Right ventricle myocardium superior (tissue), 1 donor: ENCODE data around the gene GZMB. TPM values are rescaled to one million over a fixed set of nuclear protein-coding genes. Genes with fewer than 3 reads are reported as not detected.

Experiments used
- ATAC-seq: fragments of 200-7000 bp; cut with Tn5 transposase; one replicate; pipeline ENCODE4 v1.9.1; 2020; ENCODE audit warnings: mild to moderate bottlenecking; ENCODE audit not compliant: poor library complexity
- DNase-seq: peaks from one replicate; pipeline ENCODE4 v3.0.0-alpha.2; 2020
- intact Hi-C: fragments of 100-400 bp; cut with DNase I; formaldehyde crosslinking; loops from one replicate; pipeline ENCODE4 v1.11.2; 2022
- total RNA-seq: library from RNA; stranded (reverse); fragmentation: NEBNext Ultra II Directional; extraction: Animal tissue kit (Norgen Biotek cat#: 25700); gene quantifications from one replicate; pipeline ENCODE4 v1.2.1, GENCODE V29; 2021
- donor health status: DM: no; HTN: yes; CAD: no; lungs with severe emphysema.

GZMB gene
- total RNA-seq, 1 donor from 2014 or later, result 1.3 TPM

DNA sequence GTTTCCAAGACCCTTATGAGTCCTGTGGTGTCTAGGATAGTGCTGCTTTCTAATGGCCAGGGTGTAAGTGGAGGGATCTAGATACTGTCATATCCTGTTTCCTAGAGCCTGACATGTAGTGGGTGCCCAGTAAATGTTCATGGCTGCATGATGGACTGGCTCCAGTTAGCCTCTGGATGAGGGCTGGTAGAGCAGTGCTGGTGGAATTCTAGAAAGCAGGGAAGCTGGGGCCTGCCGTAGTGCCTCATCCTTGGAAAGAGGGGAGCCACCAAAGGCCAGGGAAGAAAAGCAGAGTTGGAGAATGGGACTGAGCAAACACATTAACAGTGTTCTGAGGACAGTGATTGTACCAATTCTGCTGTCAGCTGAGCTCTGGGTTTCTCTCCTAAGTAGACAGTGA lies 637 bp downstream of the GZMB start:
- intact Hi-C loops, result no loop called here
- ATAC-seq (no peak), DNase-seq (no peak)

DNA sequence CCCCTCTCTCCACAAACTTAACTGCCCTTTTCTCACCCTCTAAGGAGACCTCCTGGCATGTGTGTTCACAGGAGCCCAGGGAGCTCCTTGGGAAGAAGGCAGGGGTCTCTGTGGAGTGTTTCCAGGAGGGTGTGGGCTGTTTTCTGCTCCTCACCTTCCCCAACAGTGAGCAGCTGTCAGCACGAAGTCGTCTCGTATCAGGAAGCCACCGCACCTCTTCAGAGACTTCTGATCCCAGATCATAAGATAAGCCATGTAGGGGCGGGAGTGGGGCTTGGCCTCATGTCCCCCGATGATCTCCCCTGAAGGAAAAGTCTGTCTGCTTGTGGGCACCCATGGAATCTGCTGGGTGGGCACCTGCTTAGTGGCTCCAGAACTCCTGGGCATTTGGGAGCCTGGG lies 1.2 kb downstream of the GZMB start:
- ATAC-seq (no peak), DNase-seq (no peak)
- intact Hi-C loops, result no loop called here

DNA sequence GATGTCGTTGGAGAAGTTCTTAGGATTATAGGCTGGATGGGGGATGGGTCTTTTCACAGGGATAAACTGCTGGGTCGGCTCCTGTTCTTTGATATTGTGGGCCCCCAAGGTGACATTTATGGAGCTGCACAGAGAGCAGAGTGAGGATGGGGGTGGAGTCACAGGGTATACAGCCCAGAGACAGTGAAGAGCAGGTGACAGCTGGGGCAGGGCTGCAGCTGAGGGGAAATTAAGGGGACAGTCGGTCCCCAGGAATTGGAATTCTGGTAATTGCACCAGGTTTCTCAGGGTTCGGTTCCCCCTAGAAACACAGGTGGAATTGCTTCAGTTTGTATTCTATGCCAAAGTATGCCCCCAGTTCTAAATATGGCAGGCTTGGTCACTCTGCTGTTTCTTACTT lies 1.7 kb downstream of the GZMB start:
- intact Hi-C loops, result no loop called here
- no peak for ATAC-seq

DNA sequence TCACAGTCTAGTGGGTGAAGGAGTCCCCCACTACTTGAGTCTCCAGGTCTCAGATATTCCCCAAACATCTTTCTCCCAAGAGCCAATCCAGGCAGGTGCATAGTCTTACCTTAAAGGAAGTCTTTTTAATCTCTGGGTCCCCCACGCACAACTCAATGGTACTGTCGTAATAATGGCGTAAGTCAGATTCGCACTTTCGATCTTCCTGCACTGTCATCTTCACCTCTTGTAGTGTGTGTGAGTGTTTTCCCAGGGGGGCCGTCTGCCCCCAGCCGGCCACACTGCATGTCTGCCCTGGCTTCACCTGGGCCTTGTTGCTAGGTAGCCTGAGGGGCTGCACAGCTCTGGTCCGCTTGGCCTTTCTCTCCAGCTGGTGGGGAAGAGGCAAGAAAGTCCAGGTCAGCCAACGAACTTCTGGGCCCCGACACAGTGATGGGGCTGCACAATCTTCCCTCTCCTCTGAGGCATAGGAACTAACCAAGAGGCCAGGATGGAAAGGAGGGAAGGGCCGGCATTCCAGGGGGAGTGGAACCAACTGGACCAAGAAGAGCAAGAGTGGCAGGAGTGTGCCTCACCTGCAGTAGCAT lies 2.1 kb downstream of the GZMB start:
- intact Hi-C loops, result no loop called here
- DNase-seq (no peak), ATAC-seq (no peak)

More for the DNA sequence above, 1.7 kb downstream of the GZMB start:
- DNase-seq, result no peak

DNA sequence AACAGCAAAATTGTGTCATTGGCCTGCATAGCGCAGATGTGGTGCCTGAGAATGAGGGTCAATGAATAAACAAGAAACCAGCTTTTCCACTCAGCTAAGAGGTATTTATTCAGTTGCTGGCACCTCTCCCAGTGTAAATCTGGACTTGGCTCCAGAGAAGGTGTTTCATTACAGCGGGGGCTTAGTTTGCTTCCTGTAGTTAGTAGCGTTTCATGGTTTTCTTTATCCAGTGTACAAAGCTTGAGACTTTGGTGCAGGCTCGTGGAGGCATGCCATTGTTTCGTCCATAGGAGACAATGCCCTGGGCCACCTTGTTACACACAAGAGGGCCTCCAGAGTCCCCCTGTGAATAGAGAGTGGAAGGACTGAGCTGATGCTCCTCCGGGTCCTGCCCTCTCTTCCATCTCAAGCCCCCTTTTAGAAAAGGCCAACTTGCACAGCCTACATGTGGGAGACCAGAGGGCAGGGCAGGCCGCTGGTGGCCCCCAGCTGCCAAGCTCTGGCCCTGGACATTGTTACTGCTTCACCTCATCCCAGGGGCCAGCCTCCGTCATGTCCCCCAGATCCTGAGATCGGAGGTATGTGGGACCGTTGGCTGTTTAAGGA lies 3.0 kb downstream of the GZMB start:
- intact Hi-C loops, result no loop called here
- ATAC-seq, result no peak
- no peak for DNase-seq

DNA sequence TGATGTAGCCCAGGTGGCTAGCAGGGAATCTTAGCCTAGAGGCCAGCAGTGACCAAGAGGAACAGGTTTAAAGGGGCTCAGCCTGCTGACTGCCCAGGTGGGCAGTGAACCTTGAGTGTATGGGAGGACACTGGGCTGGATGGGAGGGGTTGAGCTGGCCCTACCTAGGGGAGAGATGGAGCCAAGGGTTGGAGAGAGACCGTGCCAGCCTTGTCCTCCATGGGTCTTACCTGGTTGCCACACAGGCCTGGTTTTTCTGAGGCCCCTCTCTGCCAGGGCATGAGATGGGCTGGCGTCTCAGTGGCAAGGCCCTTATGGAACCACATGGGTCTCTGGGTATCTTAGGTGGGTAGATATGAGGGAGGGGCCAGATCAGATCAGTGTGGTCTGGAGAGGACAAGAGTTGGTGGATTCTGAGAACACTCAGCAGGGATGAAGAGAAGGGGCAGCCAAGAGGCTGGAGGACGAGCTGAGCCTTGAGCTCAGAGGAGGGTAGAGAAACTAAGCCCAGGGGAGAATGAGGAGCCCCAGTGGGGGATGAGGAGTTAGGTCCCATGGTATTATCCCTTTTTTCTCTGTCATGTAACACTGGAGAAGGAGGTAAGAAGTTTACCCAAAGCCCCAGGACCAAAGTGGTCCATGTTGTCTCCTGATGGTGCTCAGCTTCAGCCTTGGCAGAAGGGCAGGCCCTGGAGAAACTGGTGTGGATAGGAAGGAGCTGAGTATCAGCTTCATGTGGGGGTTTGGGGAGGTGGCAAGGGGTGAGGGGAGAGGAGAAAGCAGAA lies 3.7 kb downstream of the GZMB start:
- intact Hi-C loops, result no loop called here
- no peak for ATAC-seq
- no peak for DNase-seq

DNA sequence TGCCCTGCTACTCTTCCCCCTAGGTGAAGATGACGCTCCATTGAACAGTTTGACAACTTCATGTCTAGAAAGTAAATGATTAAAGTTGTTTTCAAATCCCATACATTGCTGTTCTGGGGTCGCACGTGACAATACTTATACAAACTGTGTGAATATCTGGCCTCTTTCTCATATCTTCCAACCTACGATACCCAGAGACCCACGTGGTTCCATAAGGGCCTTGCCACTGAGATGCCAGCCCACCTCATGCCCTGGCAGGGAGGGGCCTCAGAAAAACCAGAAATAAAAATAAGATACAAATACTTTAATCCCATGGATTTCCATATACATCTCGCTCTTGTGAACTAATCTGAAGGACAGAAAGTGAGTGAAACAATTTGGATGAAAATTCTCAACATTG lies 4.5 kb downstream of the GZMB start:
- intact Hi-C loops, result no loop called here
- ATAC-seq (no peak), DNase-seq (no peak)

DNA sequence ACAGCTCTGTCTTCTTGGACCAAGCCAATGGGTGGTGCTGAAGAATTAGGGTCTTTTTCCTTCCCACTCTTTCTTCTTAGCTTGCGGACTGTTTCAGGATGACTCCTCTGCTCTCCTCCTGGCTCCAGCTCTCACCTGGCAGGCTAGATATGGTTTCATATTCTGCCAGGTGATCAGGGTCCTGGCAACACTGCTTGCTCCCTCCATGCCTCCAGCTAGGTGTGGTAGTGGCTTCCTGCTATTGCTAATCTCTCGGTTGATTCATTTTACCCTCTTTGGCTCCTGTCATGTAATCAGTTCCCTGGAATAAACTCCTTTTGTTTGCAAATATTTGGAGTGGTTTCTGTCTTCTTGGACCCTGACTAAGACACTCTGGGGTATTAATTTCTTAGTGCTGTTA lies 20.2 kb downstream of the GZMB start:
- DNase-seq (no peak), ATAC-seq (no peak)
- intact Hi-C loops, result no loop called here

DNA sequence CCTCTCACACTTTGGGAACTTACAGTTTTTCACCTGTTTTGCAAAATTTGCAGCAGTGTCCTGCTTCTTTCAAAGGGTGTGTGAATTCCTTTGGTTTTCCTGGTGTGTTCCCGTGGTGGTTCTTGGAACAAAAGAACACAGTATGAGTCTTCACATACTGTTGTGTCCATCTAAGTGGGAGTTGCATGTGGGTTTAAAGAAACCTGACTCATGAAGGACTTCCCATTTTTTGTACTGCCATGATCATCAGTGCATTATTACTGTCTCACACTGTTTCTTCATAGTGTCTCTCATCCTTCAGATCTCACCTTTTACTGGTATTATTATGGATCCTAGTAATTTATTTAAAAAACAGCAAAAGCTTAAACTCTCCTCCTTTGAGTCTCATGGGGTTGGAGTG lies 20.7 kb downstream of the GZMB start:
- intact Hi-C loops, result no loop called here
- no peak for ATAC-seq

DNA sequence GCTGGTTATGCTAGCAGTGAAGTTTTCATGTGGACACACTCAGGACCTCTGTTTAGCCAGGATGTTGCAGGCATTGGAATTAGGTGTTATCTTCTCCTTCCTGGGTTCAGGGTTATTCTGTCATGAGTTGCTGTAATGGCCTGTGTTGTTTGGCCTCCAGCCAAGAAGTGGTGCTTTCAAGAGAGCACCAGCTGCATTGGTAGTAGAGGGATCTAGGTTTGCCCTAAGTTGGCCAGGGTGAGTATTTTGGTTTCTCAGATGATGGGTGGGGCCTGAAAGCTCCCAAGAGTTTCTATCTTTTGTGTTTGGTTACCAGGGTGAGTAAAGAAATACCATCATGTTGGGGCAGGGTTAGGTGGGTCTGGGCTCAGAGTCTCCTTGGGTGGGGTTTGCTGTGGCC lies 21.8 kb downstream of the GZMB start:
- intact Hi-C loops, result no loop called here
- ATAC-seq (no peak), DNase-seq (no peak)

More for the DNA sequence above, 20.7 kb downstream of the GZMB start:
- DNase-seq, result no peak

DNA sequence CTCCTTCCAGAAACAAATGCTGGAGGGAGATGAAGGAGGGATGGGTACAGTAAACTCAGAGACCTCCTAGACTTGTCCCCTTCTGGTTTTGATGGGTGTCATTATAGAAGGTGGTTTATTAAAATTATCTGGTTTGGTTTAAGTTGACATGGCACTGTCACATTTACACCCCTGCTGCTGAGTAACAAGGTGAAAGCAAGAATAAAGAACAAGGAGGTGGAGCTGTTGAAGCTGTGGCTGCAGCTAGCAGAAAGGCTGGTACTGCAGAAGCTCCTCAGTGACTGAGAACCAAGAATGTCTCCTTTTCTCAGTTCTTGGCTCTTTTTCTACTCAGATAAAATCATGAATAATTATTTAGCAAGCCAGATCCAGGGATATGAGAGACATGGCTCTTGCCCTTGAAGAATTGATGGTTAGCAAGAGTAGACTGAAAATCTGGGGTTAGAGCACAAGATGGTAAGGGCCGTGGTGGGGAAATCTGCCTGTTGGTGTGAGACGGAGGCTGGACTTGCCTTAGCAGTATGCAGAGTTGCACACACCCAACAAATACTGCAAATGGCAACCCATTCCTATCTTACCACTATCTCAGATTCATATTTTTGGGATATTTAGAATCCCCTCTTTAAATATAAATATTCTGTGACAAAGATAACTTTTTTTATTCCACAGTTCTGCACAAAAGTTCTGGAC lies 24.2 kb downstream of the GZMB start, which contains the start of gene GZMH:
Gene GZMH, minus strand, starts transcription at position 31 of the 690 bp plus-strand sequence. CDS start 72 bp downstream, outside the sequence.
- DNase-seq (no peak), ATAC-seq (no peak)
- intact Hi-C loops, result no loop called here

DNA sequence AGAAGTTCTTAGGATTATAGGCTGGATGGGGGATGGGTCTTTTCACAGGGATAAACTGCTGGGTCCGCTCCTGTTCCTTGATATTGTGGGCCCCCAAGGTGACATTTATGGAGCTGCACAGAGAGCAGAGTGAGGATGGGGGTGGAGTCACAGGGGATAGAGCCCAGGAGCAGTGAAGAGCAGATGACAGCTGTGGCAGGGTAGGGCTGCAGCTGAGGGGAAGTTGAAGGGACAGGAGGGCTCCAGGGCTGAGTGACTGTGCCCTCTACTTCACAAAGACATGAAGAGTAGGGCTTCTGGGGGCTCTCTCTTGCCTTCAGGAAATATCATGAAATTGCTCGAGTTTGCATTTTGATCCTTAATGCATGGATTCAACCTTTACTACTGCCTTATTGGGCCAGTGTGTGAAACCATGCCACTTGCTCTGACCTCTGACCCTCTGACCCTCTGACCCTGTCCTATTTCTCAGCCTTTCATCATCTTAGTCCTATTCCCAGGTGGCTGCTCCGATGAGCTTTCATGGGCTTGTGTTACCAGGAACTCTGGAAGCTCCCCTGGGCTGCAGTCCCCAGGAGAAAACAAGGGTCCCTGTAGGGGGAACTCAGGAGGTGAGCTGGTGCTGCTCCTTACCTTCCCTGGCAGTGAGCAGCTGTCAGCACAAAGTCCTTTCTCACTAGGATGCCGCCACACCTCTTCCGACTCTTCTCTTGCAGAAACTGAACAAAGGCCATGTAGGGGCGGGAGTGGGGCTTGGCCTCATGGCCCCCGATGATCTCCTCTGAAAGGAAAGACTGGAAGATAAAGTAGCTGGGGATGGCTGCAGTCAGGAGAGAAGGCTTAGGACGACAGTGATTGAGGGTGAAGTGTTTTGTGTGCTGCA lies 26.1 kb downstream of the GZMB start:
- intact Hi-C loops, result no loop called here
- DNase-seq (no peak), ATAC-seq (no peak)

DNA sequence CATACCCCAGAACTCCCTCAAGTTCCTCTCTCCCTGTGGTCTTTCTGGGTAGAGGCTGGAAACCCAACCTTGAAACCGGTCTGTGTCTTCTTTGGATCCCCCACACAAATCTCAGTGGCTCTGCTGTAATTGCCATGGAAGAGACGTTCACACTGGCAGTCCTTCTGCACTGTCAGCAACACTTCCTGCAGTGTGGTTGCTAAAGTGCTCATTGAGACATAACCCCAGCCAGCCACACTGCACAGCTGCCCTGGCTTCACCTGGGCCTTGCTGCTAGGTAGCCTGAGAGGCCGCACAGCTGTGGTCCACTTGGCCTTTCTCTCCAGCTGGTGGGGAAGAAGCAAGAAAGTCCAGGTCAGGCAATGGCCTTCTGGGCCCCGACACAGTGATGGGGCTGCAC lies 26.9 kb downstream of the GZMB start:
- intact Hi-C loops, result no loop called here
- ATAC-seq (no peak), DNase-seq (no peak)

DNA sequence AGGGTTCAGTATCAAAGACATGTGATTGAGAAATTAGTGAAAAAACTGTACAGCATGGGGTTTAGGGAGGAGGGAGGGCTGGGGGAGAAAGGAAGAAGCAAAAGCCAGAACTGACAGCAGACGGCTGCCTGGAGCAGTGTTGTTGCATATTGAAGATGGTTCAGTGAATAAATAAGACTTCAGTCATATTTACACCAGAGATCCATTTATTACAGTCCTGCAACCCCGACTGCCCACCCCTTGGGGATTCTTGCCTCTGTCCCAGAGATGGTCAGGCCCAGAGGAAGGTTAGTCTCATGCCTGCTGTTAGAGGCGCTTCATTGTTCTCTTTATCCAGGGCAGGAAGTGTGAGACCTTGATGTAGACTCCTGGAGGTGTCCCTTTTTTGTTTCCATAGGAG lies 27.7 kb downstream of the GZMB start:
- ATAC-seq (no peak), DNase-seq (no peak)
- intact Hi-C loops, result no loop called here

DNA sequence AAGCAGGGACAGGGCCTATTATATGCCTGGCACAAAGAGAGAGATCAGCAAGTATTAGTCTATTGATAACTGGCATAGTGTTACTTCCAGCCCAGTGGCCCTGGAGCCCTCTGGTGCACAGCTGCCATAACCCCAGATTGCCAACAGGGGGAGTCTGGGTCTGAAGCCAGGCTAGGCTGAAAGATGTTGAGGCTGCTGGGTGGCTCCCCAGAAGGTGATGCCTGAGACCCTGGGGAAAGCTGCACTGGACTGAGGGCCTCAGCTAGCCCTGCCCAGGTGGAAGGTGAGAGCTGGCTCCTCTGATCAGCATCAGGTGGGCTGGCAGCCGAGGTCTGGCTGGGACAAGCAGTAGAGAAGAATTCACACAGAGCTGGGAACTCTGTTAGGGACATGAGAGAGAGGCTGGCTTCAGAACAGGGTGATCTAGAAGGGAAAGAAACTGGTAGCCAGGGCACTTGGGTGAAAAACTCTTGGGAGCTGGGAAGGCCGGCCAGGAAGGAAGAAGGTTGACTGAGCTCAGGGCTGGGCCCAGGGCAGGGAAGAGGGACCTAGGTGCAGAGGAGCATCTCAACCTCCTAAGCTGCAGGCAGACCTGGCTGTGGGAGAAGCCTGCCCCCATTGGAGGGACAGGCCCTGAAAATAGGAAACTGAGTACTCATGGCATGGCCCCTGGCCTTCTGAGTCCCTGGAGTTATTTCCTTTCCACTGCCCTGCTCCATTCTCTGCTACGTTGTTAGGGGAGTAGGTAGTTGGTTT lies 28.4 kb downstream of the GZMB start:
- intact Hi-C loops, result no loop called here
- ATAC-seq, result no peak
- no peak for DNase-seq

DNA sequence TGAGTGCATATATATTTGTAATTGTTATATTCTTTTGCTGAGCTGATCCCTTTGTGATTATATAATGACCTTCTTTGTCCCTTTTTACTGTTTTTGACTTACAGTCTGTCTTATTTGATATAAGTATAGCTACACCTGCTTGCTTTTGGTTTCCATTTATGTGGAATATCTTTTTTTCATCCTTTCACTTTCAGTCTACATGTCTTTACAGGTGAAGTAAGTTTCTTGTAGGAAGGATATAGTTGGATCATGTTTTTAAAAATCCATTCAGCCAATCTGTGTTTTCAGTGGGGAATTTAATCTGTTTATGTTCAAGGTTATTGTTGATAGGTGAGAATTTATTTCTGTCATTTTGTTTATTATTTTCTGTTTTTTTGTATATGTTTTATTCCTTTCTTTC lies 36.6 kb downstream of the GZMB start:
- intact Hi-C loops, result no loop called here
- DNase-seq, result no peak
- no peak for ATAC-seq

DNA sequence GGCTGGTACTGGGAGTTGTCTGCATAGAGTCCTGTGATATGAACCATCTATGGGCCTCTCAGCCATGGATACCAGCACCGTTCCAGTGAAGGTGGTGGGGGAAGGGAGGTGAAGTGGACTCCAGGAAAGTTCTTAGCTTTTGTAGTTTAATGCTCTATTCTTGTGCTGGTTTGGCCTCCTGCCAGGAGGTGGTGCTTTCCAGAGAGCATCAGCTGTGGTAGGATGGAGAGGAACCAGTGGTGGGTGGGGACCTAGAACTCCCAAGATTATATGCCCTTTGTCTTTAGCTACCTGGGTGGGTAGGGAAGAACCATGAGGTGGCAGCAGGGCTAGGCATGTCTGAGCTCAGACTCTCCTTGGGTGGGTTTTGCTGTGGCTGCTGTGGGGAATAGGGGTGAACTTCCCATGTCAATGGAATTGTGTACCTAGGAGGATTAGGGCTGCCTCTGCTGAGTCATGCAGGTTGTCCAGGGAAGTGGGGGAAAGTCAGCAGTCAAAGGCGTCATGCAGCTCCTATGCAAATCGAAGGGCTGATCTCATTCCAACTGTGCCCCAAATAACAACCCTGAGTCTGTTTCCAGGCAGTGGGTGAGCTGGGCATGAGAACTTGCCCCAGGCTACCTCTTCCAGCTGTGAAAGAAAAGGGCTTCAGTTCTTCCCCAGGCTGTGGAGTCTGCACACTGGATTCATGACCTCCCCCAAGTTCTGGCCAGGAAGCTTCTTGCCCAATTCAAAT lies 38.7 kb downstream of the GZMB start:
- no peak for ATAC-seq
- intact Hi-C loops, result no loop called here
- DNase-seq, result no peak
